ENCODE measurements around the gene MYO7B. TPM values are rescaled to one million over a fixed set of nuclear protein-coding genes. Genes with fewer than 3 reads are reported as not detected.
"Not testable (repeated sequence)": the region's sequence is repeated elsewhere in the genome, so short reads cannot be mapped to it uniquely, and the experiment has no call there.

The MYO7B gene
- polyA plus RNA-seq, 2 of the 4 experiments (the other 2 are of a cell fraction) = 0.04 to 0.09 TPM

GRCh38 chr2:127523269-127523939 is 12.1 kb upstream of the MYO7B start:
- ChIA-PET POLR2A (no interaction called here), CTCF (no interaction called here)
- ATAC-seq (no peak), DNase-seq (ENCODE audit: low read depth in 1 of 2, low spot score in 1 of 2) (no peak), FAIRE-seq (no peak)
- H3K9me3 ChIP-seq = no peaks in the 10 kb centered on the region
- H3K27ac ChIP-seq = no peak overlapping the region
- H3K4me2 ChIP-seq = peak overlapping the region; percentile 93
- WGBS (ENCODE audit: missing lambda C conversion rate) = 87% methylated on average over 8 of the region's 8 CpGs
- no peak overlapping the region for H3K4me3 ChIP-seq
- peaks cover 27% of the 10 kb centered on the region for H3K4me1 ChIP-seq
- TF ChIP-seq MYC (IDR thresholded peaks at IDR 0.05; ENCODE audit: borderline replicate concordance, low read length) (no peak), SREBF2 (IDR thresholded peaks at IDR 0.05) (no peak), HEYL (CRISPR knock-in tag; IDR thresholded peaks at IDR 0.05) (no peak), FOSB (CRISPR knock-in tag; IDR thresholded peaks at IDR 0.05) (no peak)

DNA sequence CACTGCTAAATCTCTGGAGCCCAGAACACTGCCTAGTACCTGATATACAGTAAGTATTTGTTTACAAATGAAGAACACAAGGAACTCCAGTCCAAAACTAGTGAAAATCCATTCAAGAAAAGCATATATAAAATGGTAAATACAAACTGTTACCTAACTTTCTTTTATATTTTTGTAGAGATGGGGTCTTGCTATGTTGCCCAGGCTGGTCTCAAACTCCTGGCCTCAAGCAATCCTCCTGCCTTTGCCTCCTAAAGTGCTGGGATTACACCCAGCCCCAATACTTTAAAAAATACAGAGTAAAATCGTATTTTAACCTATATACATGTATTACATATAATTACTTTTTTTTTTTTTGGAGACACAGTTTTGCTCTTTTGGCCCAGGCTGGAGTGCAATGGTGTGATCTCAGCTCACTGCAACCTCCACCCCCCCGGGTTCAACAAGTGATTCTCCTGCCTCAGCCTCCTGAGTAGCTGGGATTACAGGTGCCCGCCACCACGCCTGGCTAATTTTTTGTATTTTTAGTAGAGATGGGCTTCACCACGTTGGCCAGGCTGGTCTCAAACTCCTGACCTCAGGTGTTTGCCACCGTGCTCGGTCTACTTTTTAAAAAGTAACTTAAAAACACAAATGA is 11.2 kb upstream of the MYO7B start:
- CTCF ChIA-PET = interaction anchor here (0.6 kb wide), 1 partner anchor 100 kb away, joined by 3 read pairs; no protein-coding TSS in a partner anchor
- FAIRE-seq; H3K9me3 ChIP-seq; DNase-seq (ENCODE audit: low read depth in 1 of 2, low spot score in 1 of 2); POLR2A ChIA-PET; H3K4me3 ChIP-seq; H3K27ac ChIP-seq; ATAC-seq: not testable (repeated sequence)
- Histone ChIP-seq H3K4me2 (peak overlapping the region; percentile 93), H3K4me1 (peaks cover 27% of the 10 kb centered on the region)
- 93% methylated on average over 7 of the region's 7 CpGs for WGBS (ENCODE audit: missing lambda C conversion rate)

GRCh38 chr2:127525691-127526131 is 9.8 kb upstream of the MYO7B start:
- ChIA-PET POLR2A (interaction anchor here (1.0 to 1.6 kb wide), 8 partner anchors 7 to 285 kb away, joined by 3 to 11 read pairs (median 4); partner anchors contain the start of genes MYO7B and WDR33), CTCF (interaction anchor here (1.0 to 1.2 kb wide), 3 partner anchors 21 to 171 kb away, joined by 3 read pairs; no protein-coding TSS in a partner anchor)
- DNase-seq (ENCODE audit: low read depth in 1 of 2, low spot score in 1 of 2) = peak; percentile 14 to 26
- peak overlapping the region; percentile 96 to 100 for H3K27ac ChIP-seq
- TF ChIP-seq PHF8 (IDR thresholded peaks at IDR 0.05; ENCODE audit: borderline replicate concordance, low read depth) (no peak), CHD2 (IDR thresholded peaks at IDR 0.05; ENCODE audit: low read length, partially characterized antibody) (no peak)
- ATAC-seq = peak in 1 of 2 experiments; percentile 42; a peak in 3 of 6 replicates
- H3K4me1 ChIP-seq = peaks cover 27% of the 10 kb centered on the region
- FAIRE-seq = no peak
- H3K4me2 ChIP-seq = peak overlapping the region; percentile 93
- H3K4me3 ChIP-seq = peak overlapping the region; percentile 99
- WGBS (ENCODE audit: missing lambda C conversion rate) = under 1% methylated on average over 13 of the region's 19 CpGs
- 0 out of 3 replicates have a peak, but pooled peaks cover 6% of the 10 kb centered on the region for H3K9me3 ChIP-seq

GRCh38 chr2:127526132-127527000 is 9.1 kb upstream of the MYO7B start, which contains the start of gene IWS1:
Gene IWS1 (minus strand): TSS chr2:127526489. CDS start chr2:127526208, 281 bp downstream.
- ChIA-PET POLR2A (interaction anchor here (0.6 to 1.6 kb wide), 15 partner anchors 8 to 285 kb away, joined by 3 to 25 read pairs (median 5); partner anchors contain the start of genes MYO7B and WDR33), CTCF (interaction anchor here (0.9 to 1.2 kb wide), 4 partner anchors 22 to 170 kb away, joined by 3 read pairs; no protein-coding TSS in a partner anchor)
- H3K4me3 ChIP-seq = peak within 1 kb of the TSS; percentile 99
- peak within 1 kb of the TSS; percentile 96 to 100 for H3K27ac ChIP-seq
- H3K9me3 ChIP-seq = 0 out of 3 replicates have a peak, but pooled peaks cover 6% of the 10 kb centered on the region
- H3K4me2 ChIP-seq = peak within 1 kb of the TSS; percentile 93
- FAIRE-seq (no peak), ATAC-seq (peak; percentile 96 to 97), DNase-seq (ENCODE audit: low read depth in 1 of 2, low spot score in 1 of 2) (peak; percentile 89 to 97)
- WGBS (ENCODE audit: missing lambda C conversion rate) = 2% methylated on average over 28 of the region's 70 CpGs
- peaks cover 27% of the 10 kb centered on the region for H3K4me1 ChIP-seq
- TF ChIP-seq CBX8 (IDR thresholded peaks at IDR 0.05) (no peak), ESRRA (IDR thresholded peaks at IDR 0.05; ENCODE audit: borderline replicate concordance, low read length) (no peak), HOXB13 (CRISPR knock-in tag; IDR thresholded peaks at IDR 0.05; ENCODE audit: low read depth) (peak; percentile 77; the same call in 1 of the 2 replicates), RAD21 (conservative IDR thresholded peaks at IDR 0.05 in 1 of 2, IDR thresholded peaks at IDR 0.05 in 1 of 2) (peak in 1 of 2 experiments; percentile 22; a peak in 1 of 5 replicates), PHF8 (IDR thresholded peaks at IDR 0.05; ENCODE audit: borderline replicate concordance, low read depth) (peak; percentile 91; the same call in 1 of the 2 replicates), MYC (IDR thresholded peaks at IDR 0.05; ENCODE audit: borderline replicate concordance, low read length) (peak; percentile 21; the same call in 1 of the 2 replicates), CEBPB (IDR thresholded peaks at IDR 0.05) (no peak), GATA3 (IDR thresholded peaks at IDR 0.05; ENCODE audit: borderline replicate concordance) (0 out of 2 replicates have a peak, but pooled peaks have one; percentile 17), POLR2A (IDR thresholded peaks at IDR 0.05; ENCODE audit: low read length) (peak; percentile 49; the same call in 1 of the 2 replicates), TP53 (CRISPR knock-in tag; IDR thresholded peaks at IDR 0.05) (0 out of 2 replicates have a peak, but pooled peaks have one; percentile 56), HOXB5 (CRISPR knock-in tag; IDR thresholded peaks at IDR 0.05) (peak; percentile 85), RNF2 (IDR thresholded peaks at IDR 0.05; ENCODE audit: borderline replicate concordance, low read depth) (peak; percentile 48; the same call in 1 of the 2 replicates), BCL3 (IDR thresholded peaks at IDR 0.05) (peak; percentile 78; the same call in 2 of the 3 replicates), POLR2AphosphoS2 (conservative IDR thresholded peaks at IDR 0.05; ENCODE audit: low read length) (0 out of 2 replicates have a peak, but pooled peaks have one; percentile 52)
- TF ChIP-seq, protein P1, sequence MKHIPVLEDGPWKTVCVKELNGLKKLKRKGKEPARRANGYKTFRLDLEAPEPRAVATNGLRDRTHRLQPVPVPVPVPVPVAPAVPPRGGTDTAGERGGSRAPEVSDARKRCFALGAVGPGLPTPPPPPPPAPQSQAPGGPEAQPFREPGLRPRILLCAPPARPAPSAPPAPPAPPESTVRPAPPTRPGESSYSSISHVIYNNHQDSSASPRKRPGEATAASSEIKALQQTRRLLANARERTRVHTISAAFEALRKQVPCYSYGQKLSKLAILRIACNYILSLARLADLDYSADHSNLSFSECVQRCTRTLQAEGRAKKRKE (CRISPR knock-in tag; IDR thresholded peaks at IDR 0.05; ENCODE audit: low read depth) = peak; percentile 59; the same call in 1 of the 2 replicates
- TF ChIP-seq, protein P2, sequence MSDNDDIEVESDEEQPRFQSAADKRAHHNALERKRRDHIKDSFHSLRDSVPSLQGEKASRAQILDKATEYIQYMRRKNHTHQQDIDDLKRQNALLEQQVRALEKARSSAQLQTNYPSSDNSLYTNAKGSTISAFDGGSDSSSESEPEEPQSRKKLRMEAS (IDR thresholded peaks at IDR 0.05) = peak; percentile 75
- TF ChIP-seq, protein P3, sequence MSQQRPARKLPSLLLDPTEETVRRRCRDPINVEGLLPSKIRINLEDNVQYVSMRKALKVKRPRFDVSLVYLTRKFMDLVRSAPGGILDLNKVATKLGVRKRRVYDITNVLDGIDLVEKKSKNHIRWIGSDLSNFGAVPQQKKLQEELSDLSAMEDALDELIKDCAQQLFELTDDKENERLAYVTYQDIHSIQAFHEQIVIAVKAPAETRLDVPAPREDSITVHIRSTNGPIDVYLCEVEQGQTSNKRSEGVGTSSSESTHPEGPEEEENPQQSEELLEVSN (IDR thresholded peaks at IDR 0.05; ENCODE audit: borderline replicate concordance, low read depth) = peak; percentile 91

Measured in A549 (cell line).